ENCODE data around the gene CLSTN3. TPM values are rescaled to one million over a fixed set of nuclear protein-coding genes. Genes with fewer than 3 reads are reported as not detected.

The CLSTN3 gene
- total and polyA plus RNA-seq, 2 donors (not counting 1 experiment from before 2014, with no cell fraction given): 31.7 to 36.5 TPM

DNA sequence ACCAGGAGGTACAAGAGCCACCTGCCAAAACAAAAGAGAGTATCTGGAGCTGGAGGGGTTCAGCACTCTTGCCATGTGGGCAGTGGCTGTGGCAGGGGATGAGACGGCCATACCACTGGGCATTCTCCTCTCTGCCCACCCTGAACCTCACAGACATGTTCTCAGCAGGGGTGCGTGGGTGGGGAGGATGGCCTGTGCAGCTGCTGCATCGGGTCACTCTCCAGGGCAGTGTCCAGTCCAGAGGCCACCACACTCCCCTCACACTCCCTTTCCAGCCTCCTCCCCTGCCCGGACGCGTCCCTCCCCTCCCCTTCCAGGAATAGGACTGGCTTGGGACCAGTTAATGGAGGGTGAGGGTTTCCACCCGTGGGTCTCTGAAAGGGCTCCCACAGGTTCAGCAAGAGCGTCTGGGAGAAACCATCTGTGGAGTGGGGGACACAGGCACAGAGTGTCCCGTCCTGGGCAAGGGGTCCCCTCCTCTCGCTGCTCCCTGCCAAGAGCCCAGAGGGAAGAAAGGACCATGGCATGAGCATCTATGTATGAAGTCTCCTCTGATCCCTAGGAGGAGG, 38.4 kb upstream of the CLSTN3 start:
- peaks cover 4% of the 10 kb centered on the region for H3K27me3 Mint-ChIP-seq
- H3K9me3 ChIP-seq (ENCODE audit: control extremely low read depth in 1 of 3, control insufficient read depth in 2 of 3, insufficient read depth in 1 of 3, low read length in 2 of 3): no peaks in the 10 kb centered on the region
- peaks cover 0 to 3% (median 0%) of the 10 kb centered on the region in 4 experiments for H3K27me3 ChIP-seq (replicated peaks in 1 of 4; ENCODE audit: control extremely low read depth in 1 of 4, control insufficient read depth in 3 of 4, insufficient read depth in 4 of 4, low read length in 3 of 4)
- H3K27ac ChIP-seq (ENCODE audit: low read length in 2 of 2): no peak overlapping the region
- H3K79me2 ChIP-seq (ENCODE audit: control insufficient read depth, insufficient read depth, low read length): no peaks in the 10 kb centered on the region
- H2AFZ ChIP-seq (ENCODE audit: insufficient read depth, low read depth, low read length, poor library complexity, severe bottlenecking): peak overlapping the region; percentile 79
- intact Hi-C loops (cut with micrococcal nuclease): loop anchor here (1.0 to 5.0 kb wide), 4 partner anchors 17 to 222 kb away; partner anchors contain the start of genes LPCAT3 and SPSB2
- H4K20me1 ChIP-seq (ENCODE audit: control insufficient read depth, insufficient read depth, low read length, poor library complexity, severe bottlenecking): no peaks in the 10 kb centered on the region
- peaks cover 9% of the 10 kb centered on the region for H3K4me1 Mint-ChIP-seq
- peak overlapping the region; percentile 90 for H3K4me3 Mint-ChIP-seq
- H3K36me3 ChIP-seq (replicated peaks in 1 of 2; ENCODE audit: control extremely low read depth in 1 of 2, control insufficient read depth in 1 of 2, extremely low read depth in 1 of 2, insufficient read depth in 2 of 2, low read length in 1 of 2): no peaks in the 10 kb centered on the region
- no peak for DNase-seq
- ChIA-PET CTCF (interaction anchor here (0.5 to 2.7 kb wide), 11 partner anchors 16 to 222 kb away, joined by 3 to 12 read pairs (median 4); partner anchors contain the start of gene LPCAT3), POLR2A (interaction anchor here (0.6 kb wide), 1 partner anchor 50 kb away, joined by 4 read pairs; no protein-coding TSS in a partner anchor)
- peak overlapping the region; percentile 62 for H3K9ac ChIP-seq (ENCODE audit: low read length)
- ATAC-seq (ENCODE audit: low read depth): no peak
- H3K4me1 ChIP-seq (ENCODE audit: control insufficient read depth in 2 of 2, insufficient read depth in 2 of 2, low read length in 2 of 2): peaks cover 0 to 12% of the 10 kb centered on the region in 2 donors
- 60% methylated on average over 5 of the region's 10 CpGs for WGBS (ENCODE audit: insufficient coverage)
- H3K27ac Mint-ChIP-seq: no peak overlapping the region
- H3K9me3 Mint-ChIP-seq (ENCODE audit: insufficient read depth): no peaks in the 10 kb centered on the region
- peak overlapping the region; percentile 70 for H3K4me2 ChIP-seq (replicated peaks; ENCODE audit: low read depth, low read length, poor library complexity, severe bottlenecking)
- TF ChIP-seq EZH2 (IDR thresholded peaks at IDR 0.05; ENCODE audit: borderline replicate concordance, insufficient read depth, low read depth, low read length, poor library complexity, severe bottlenecking) (no peak), CTCF (IDR thresholded peaks at IDR 0.05) (no peak)
- peak overlapping the region in 3 of 5 experiments; percentile 35 to 61 (median 53) for H3K4me3 ChIP-seq (ENCODE audit: control extremely low read depth in 1 of 5, extremely low read depth in 1 of 5, insufficient read depth in 1 of 5, low read depth in 2 of 5, low read length in 4 of 5)
